Loucy (cell line): ENCODE measurements around the gene CXCL3.

ENCODE experiments used
- EZH2phosphoT487 ChIP-seq: fragments of 200-600 bp; IDR thresholded peaks from 2 replicates; pipeline ENCODE4 v1.6.1; 2018; ENCODE audit warnings: antibody characterized with exemption, mild to moderate bottlenecking, moderate library complexity, borderline replicate concordance
- TF ChIP-seq, protein P1 (sequence below): fragments of 200-600 bp; sonication (generic); conservative IDR thresholded peaks from 2 replicates; pipeline ENCODE4 v1.5.1; 2014; ENCODE audit warnings: mild to moderate bottlenecking, antibody characterized with exemption, low read length

DNA sequence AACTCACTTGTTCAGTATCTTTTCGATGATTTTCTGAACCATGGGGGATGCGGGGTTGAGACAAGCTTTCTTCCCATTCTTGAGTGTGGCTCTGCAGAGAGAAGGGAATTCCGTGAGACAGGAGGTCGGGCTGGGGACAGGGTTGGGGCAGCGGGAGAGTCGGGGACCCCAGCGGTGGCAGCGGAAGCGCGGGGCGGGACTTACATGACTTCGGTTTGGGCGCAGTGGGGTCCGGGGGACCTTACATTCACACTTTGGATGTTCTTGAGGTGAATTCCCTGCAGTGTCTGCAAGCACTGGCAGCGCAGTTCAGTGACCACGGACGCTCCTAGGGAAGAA, 434 bp downstream of the CXCL3 start:
- TF ChIP-seq, protein P1, sequence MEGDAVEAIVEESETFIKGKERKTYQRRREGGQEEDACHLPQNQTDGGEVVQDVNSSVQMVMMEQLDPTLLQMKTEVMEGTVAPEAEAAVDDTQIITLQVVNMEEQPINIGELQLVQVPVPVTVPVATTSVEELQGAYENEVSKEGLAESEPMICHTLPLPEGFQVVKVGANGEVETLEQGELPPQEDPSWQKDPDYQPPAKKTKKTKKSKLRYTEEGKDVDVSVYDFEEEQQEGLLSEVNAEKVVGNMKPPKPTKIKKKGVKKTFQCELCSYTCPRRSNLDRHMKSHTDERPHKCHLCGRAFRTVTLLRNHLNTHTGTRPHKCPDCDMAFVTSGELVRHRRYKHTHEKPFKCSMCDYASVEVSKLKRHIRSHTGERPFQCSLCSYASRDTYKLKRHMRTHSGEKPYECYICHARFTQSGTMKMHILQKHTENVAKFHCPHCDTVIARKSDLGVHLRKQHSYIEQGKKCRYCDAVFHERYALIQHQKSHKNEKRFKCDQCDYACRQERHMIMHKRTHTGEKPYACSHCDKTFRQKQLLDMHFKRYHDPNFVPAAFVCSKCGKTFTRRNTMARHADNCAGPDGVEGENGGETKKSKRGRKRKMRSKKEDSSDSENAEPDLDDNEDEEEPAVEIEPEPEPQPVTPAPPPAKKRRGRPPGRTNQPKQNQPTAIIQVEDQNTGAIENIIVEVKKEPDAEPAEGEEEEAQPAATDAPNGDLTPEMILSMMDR, result no peak
- TF ChIP-seq EZH2phosphoT487, result no peak
